HCT116 (cell line): ENCODE results near the gene LUC7L2. TPM values are rescaled to one million over a fixed set of nuclear protein-coding genes. Genes with fewer than 3 reads are reported as not detected.

ENCODE experiments used
- ATAC-seq: fragments of 200-7000 bp; cut with Tn5 transposase; 2 replicates; pipeline ENCODE4 v1.9.1; 2020; ENCODE audit warnings: mild to moderate bottlenecking, moderate library complexity
- BruUV-seq: library from RNA; stranded (reverse); fragments of 400-500 nt; replicated peaks from 2 replicates; lab custom pipeline; 2021; lab: Mats Ljungman, UMichigan
- CTCF ChIA-PET: fragments of 300-600 bp; sonication (Branson Sonifier 250); formaldehyde crosslinking; loops from one replicate; lab custom pipeline; 2021; ENCODE audit warnings: antibody characterized with exemption; lab: Charles Lee
- POLR2A ChIA-PET: fragments of 300-600, 350-600 bp; sonication (Branson Sonifier 250); formaldehyde crosslinking; loops from one replicate; lab custom pipeline; 2021; ENCODE audit warnings: antibody characterized with exemption; lab: Charles Lee
- RAD21 ChIA-PET, 2 experiments: fragments of 300-600 bp; sonication (Branson Sonifier 250); formaldehyde crosslinking; loops; one replicate each; lab custom pipeline; 2023; ENCODE audit warnings: low total read pairs in 2 of 2; ENCODE audit not compliant: uncharacterized antibody in 2 of 2, unreplicated experiment in 2 of 2, low non-redundant PET in 1 of 2; lab: Charles Lee
- DNase-seq: peaks from one replicate; pipeline ENCODE4 v3.0.0-alpha.2; 2010; ENCODE audit warnings: low read depth, low spot score
- H2AFZ ChIP-seq: fragments of 200-600 bp; shearing (Covaris generic), sonication (generic); 2 replicates; pipeline ENCODE4 v1.6.1; 2017; ENCODE audit warnings: low read depth, mixed run types, mixed read lengths, antibody characterized with exemption, low read length; ENCODE audit not compliant: poor library complexity, severe bottlenecking
- H3K27ac ChIP-seq: 2 replicates; pipeline ENCODE4 v1.5.1; 2012; ENCODE audit warnings: low read depth, low read length
- H3K27me3 ChIP-seq: fragments of 200-600 bp; sonication (generic); 2 replicates; pipeline ENCODE4 v1.6.1; 2016; ENCODE audit warnings: mixed run types, low read length, mixed read lengths; ENCODE audit not compliant: insufficient read depth
- H3K36me3 ChIP-seq, 2 experiments: fragments of 200-500 bp in 1 of 2; fragments of 200-600 bp in 1 of 2; sonication (Bioruptor generic) in 1 of 2; sonication (generic) in 1 of 2; 2 replicates each; pipeline versions ENCODE4 v1.5.1 to v1.6.1; 2014 to 2016; ENCODE audit warnings: low read length in 2 of 2, inconsistent platforms in 1 of 2, mixed read lengths in 1 of 2, mixed run types in 1 of 2; ENCODE audit not compliant: insufficient read depth in 2 of 2, control insufficient read depth in 1 of 2
- H3K4me1 ChIP-seq, 2 experiments: fragments of 200-600 bp in 1 of 2; sonication (generic) in 1 of 2; 2 replicates each; pipeline versions ENCODE4 v1.5.1 to v1.6.1; 2012 to 2017; ENCODE audit warnings: low read length in 2 of 2, inconsistent platforms in 1 of 2, mild to moderate bottlenecking in 1 of 2, mixed read lengths in 1 of 2, mixed run types in 1 of 2, moderate library complexity in 1 of 2; ENCODE audit not compliant: insufficient read depth in 2 of 2, control insufficient read depth in 1 of 2
- H3K4me2 ChIP-seq: fragments of 200-600 bp; sonication (generic); 2 replicates; pipeline ENCODE4 v1.6.1; 2017; ENCODE audit warnings: mixed run types, low read length, mixed read lengths
- H3K4me3 ChIP-seq, 2 experiments: fragments of 200-600 bp in 1 of 2; sonication (generic) in 1 of 2; replicated peaks in 1 of 2; 2 replicates each; pipeline ENCODE4 v1.5.1; 2011 to 2016; ENCODE audit warnings: low read length in 2 of 2, control low read depth in 1 of 2, low read depth in 1 of 2, mild to moderate bottlenecking in 1 of 2, mixed read lengths in 1 of 2, mixed run types in 1 of 2
- H3K79me2 ChIP-seq: fragments of 200-600 bp; sonication (generic); 2 replicates; pipeline ENCODE4 v1.6.1; 2017; ENCODE audit warnings: mild to moderate bottlenecking, mixed run types, low read length, moderate library complexity, mixed read lengths; ENCODE audit not compliant: insufficient read depth
- H3K9ac ChIP-seq: fragments of 200-600 bp; sonication (generic); 2 replicates; pipeline ENCODE4 v1.6.1; 2016; ENCODE audit warnings: low read length, mixed read lengths
- H3K9me2 ChIP-seq: fragments of 200-600 bp; sonication (generic), shearing (Covaris generic); 2 replicates; pipeline ENCODE4 v1.6.1; 2017; ENCODE audit warnings: mixed run types, mild to moderate bottlenecking, moderate library complexity; ENCODE audit not compliant: insufficient read depth
- H3K9me3 ChIP-seq, 2 experiments: fragments of 200-500 bp in 1 of 2; fragments of 200-600 bp in 1 of 2; sonication (Bioruptor generic) in 1 of 2; sonication (generic) in 1 of 2; 2 replicates each; pipeline ENCODE4 v1.6.1; 2014 to 2017; ENCODE audit warnings: low read length in 2 of 2, mixed read lengths in 2 of 2, inconsistent platforms in 1 of 2, low read depth in 1 of 2, mild to moderate bottlenecking in 1 of 2, mixed run types in 1 of 2, moderate library complexity in 1 of 2; ENCODE audit not compliant: control insufficient read depth in 1 of 2, insufficient read depth in 1 of 2
- H4K20me1 ChIP-seq: fragments of 200-600 bp; sonication (generic), shearing (Covaris generic); 2 replicates; pipeline ENCODE4 v1.6.1; 2017; ENCODE audit warnings: mixed run types, mild to moderate bottlenecking, moderate library complexity; ENCODE audit not compliant: insufficient read depth
- CBX3 ChIP-seq: IDR thresholded peaks from 2 replicates; pipeline ENCODE4 v1.6.1; 2012; ENCODE audit warnings: low read depth
- EGR1 ChIP-seq: IDR thresholded peaks from 2 replicates; pipeline ENCODE4 v1.6.1; 2012; ENCODE audit warnings: low read depth
- ELF1 ChIP-seq: IDR thresholded peaks from 2 replicates; pipeline ENCODE4 v1.6.1; 2012; ENCODE audit warnings: low read depth, borderline replicate concordance
- EZH2 ChIP-seq: fragments of 200-600 bp; sonication (generic); IDR thresholded peaks from 2 replicates; pipeline ENCODE4 v1.6.1; 2017; ENCODE audit warnings: antibody characterized with exemption, mixed run types
- EZH2phosphoT487 ChIP-seq: fragments of 200-600 bp; IDR thresholded peaks from 2 replicates; pipeline ENCODE4 v1.6.1; 2018; ENCODE audit warnings: antibody characterized with exemption, borderline replicate concordance
- FOSL1 ChIP-seq: IDR thresholded peaks from 2 replicates; pipeline ENCODE4 v1.6.1; 2012; ENCODE audit warnings: low read depth
- POLR2AphosphoS5 ChIP-seq: IDR thresholded peaks from 2 replicates; pipeline ENCODE4 v1.6.1; 2011; ENCODE audit warnings: mild to moderate bottlenecking, low read depth, low read length, moderate library complexity
- SIN3A ChIP-seq: IDR thresholded peaks from 2 replicates; pipeline ENCODE4 v1.6.1; 2012; ENCODE audit warnings: low read depth
- TCF7L2 ChIP-seq: IDR thresholded peaks from 2 replicates; pipeline ENCODE4 v1.7.0; 2011; ENCODE audit warnings: borderline replicate concordance, inconsistent platforms; ENCODE audit not compliant: insufficient read depth, insufficient read length; ENCODE audit errors: extremely low read depth
- YY1 ChIP-seq: IDR thresholded peaks from 2 replicates; pipeline ENCODE4 v1.6.1; 2011; ENCODE audit warnings: low read length, low read depth, moderate library complexity, mild to moderate bottlenecking; ENCODE audit not compliant: insufficient replicate concordance; ENCODE audit errors: extremely low read depth
- ZFX ChIP-seq: fragments of 450-650 bp; IDR thresholded peaks from 2 replicates; pipeline ENCODE4 v1.6.1; 2017
- ZNF274 ChIP-seq: fragments of 200-500 bp; sonication (Bioruptor generic); IDR thresholded peaks from 2 replicates; pipeline ENCODE4 v1.6.1; 2014; ENCODE audit warnings: mild to moderate bottlenecking, low read depth, low read length, inconsistent platforms
- intact Hi-C: fragments of 100-400 bp; cut with micrococcal nuclease; formaldehyde crosslinking; loops from 2 replicates; pipeline ENCODE4 v1.10.0; 2022
- total RNA-seq: library from RNA; stranded (reverse); gene quantifications from one replicate; pipeline ENCODE4 v1.2.1, GENCODE V29; 2021; ENCODE audit not compliant: unreplicated experiment
- TF ChIP-seq, protein P1 (sequence below), 3 experiments: fragments of 200-600 bp in 1 of 3; sonication (generic) in 1 of 3; IDR thresholded peaks in 2 of 3; conservative IDR thresholded peaks in 1 of 3; 2 replicates each; pipeline ENCODE4 v1.5.1; 2012 to 2017; ENCODE audit warnings: low read depth in 2 of 3, low read length in 2 of 3, antibody characterized with exemption in 1 of 3, borderline replicate concordance in 1 of 3, control low read depth in 1 of 3, mild to moderate bottlenecking in 1 of 3, mixed read lengths in 1 of 3, mixed run types in 1 of 3, moderate library complexity in 1 of 3; ENCODE audit not compliant: insufficient read depth in 1 of 3
- TF ChIP-seq, protein P2 (sequence below): IDR thresholded peaks from 2 replicates; pipeline ENCODE4 v1.6.1; 2012
- TF ChIP-seq, protein P3 (sequence below): IDR thresholded peaks from 2 replicates; pipeline ENCODE4 v1.6.1; 2012

The LUC7L2 gene
- total RNA-seq, 1 experiment from 2014 or later = 98.8 TPM

DNA sequence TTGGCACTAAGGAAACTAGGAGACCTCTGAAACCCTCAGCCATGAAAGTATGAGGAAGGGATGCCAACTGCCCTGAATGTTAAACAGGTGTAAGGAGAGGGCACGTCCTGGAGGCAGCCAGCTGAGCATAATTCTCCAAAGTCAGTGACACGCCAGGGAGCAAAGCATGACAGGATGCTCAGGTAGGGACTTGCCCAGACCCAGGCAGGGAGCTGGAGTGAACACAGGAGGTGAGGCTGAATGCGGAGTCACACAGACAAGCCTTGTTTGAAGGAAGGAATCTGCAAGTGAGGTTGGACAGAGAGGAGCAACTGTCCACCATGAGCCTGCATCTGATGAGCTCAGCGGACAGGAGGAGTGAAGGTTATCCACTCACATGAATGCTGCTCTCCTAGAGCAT lies 82.3 kb downstream of the LUC7L2 start:
- no peak for TF ChIP-seq POLR2AphosphoS5
- no peak for TF ChIP-seq EZH2phosphoT487
- no peak for TF ChIP-seq ELF1
- TF ChIP-seq, protein P1, sequence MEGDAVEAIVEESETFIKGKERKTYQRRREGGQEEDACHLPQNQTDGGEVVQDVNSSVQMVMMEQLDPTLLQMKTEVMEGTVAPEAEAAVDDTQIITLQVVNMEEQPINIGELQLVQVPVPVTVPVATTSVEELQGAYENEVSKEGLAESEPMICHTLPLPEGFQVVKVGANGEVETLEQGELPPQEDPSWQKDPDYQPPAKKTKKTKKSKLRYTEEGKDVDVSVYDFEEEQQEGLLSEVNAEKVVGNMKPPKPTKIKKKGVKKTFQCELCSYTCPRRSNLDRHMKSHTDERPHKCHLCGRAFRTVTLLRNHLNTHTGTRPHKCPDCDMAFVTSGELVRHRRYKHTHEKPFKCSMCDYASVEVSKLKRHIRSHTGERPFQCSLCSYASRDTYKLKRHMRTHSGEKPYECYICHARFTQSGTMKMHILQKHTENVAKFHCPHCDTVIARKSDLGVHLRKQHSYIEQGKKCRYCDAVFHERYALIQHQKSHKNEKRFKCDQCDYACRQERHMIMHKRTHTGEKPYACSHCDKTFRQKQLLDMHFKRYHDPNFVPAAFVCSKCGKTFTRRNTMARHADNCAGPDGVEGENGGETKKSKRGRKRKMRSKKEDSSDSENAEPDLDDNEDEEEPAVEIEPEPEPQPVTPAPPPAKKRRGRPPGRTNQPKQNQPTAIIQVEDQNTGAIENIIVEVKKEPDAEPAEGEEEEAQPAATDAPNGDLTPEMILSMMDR (IDR thresholded peaks at IDR 0.05 in 2 of 3, conservative IDR thresholded peaks at IDR 0.05 in 1 of 3; ENCODE audit: borderline replicate concordance in 1 of 3, insufficient read depth in 1 of 3, low read depth in 2 of 3, low read length in 2 of 3) = no peak
- H3K4me1 ChIP-seq = no peaks in the 10 kb centered on the region
- DNase-seq (no peak), ATAC-seq (no peak)
- no peak overlapping the region for H3K9ac ChIP-seq
- no peaks in the 10 kb centered on the region for H3K27me3 ChIP-seq
- H3K9me2 ChIP-seq = no peaks in the 10 kb centered on the region
- ChIA-PET POLR2A (no interaction called here), CTCF (no interaction called here), RAD21 (no interaction called here)
- H3K36me3 ChIP-seq = no peaks in the 10 kb centered on the region
- no peak overlapping the region for H3K27ac ChIP-seq
- H3K4me2 ChIP-seq = no peak overlapping the region
- no TSS peak for BruUV-seq
- H2AFZ ChIP-seq = no peak overlapping the region
- no peaks in the 10 kb centered on the region for H3K79me2 ChIP-seq
- no peaks in the 10 kb centered on the region for H3K9me3 ChIP-seq
- intact Hi-C loops = no loop called here
- H4K20me1 ChIP-seq = no peaks in the 10 kb centered on the region
- H3K4me3 ChIP-seq = no peak overlapping the region

DNA sequence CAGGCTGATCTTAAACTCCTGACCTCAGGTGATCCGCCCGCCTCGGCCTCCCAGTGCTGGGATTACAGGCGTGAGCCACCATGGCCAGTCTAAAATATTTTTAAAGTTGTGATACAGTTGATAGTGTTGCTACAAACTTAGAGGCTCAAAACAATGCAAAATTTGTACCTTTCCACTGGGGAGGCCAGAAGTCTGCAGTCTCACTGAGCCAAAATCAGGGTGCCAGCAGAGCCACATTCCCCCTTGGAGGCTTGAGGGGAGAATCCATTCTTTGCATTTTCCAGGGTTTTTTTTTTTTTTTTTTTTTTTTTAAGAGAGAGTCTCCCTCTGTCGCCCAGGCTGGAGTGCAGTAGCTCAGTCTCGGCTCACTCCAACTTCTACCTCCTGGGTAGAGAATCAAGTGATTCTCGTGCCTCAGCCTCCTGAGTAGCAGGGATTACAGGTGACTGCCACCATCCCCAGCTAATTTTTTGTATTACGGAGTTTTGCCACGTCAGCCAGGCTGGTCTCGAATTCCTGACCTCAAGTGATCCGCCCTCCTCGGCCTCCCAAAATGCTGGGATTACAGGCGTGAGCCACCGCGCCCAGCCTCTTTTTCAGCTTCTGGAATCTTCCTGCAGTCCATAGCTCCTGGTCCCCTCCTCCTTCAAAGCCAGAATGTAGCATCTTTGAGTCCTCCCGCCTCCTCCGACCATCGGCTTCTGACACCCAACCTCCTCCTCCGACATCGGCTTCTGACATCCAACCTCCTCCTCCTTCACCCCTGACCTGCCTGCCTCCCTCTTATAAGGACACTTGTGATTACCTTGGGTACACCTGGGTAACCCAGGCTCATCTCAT lies 86.6 kb downstream of the LUC7L2 start:
- Histone ChIP-seq H3K27ac (no peak overlapping the region), H3K4me2 (no peak overlapping the region)
- CTCF ChIA-PET = interaction anchor here (2.0 to 3.3 kb wide), 2 partner anchors 12 kb away, joined by 13 to 14 read pairs; no protein-coding TSS in a partner anchor
- POLR2A ChIA-PET = no interaction called here
- DNase-seq = no peak
- no peak for TF ChIP-seq ELF1
- TF ChIP-seq, protein P2, sequence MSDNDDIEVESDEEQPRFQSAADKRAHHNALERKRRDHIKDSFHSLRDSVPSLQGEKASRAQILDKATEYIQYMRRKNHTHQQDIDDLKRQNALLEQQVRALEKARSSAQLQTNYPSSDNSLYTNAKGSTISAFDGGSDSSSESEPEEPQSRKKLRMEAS = no peak
- TF ChIP-seq FOSL1 = no peak
- TF ChIP-seq ZNF274 = no peak
- TF ChIP-seq ZFX = no peak
- no peak for TF ChIP-seq TCF7L2
- no peak for TF ChIP-seq CBX3
- no peak for TF ChIP-seq EZH2
- no peak for TF ChIP-seq EGR1
- TF ChIP-seq YY1 = no peak
- TF ChIP-seq EZH2phosphoT487 = no peak
- TF ChIP-seq, protein P3, sequence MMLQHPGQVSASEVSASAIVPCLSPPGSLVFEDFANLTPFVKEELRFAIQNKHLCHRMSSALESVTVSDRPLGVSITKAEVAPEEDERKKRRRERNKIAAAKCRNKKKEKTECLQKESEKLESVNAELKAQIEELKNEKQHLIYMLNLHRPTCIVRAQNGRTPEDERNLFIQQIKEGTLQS = no peak
- no peak for TF ChIP-seq SIN3A
- no peak for TF ChIP-seq POLR2AphosphoS5
- TF ChIP-seq, all 23 proteins: peak for 0
- RAD21 ChIA-PET = no interaction called here
- no peak overlapping the region for H2AFZ ChIP-seq
- no peaks in the 10 kb centered on the region for H3K79me2 ChIP-seq
- H3K9ac ChIP-seq = no peak overlapping the region
- no peaks in the 10 kb centered on the region for H3K27me3 ChIP-seq
- no peak overlapping the region for H3K4me3 ChIP-seq
- intact Hi-C loops = no loop called here
- H3K4me1 ChIP-seq = no peaks in the 10 kb centered on the region
- no peaks in the 10 kb centered on the region for H4K20me1 ChIP-seq
- H3K36me3 ChIP-seq = no peaks in the 10 kb centered on the region
- H3K9me3 ChIP-seq = no peaks in the 10 kb centered on the region
- no TSS peak for BruUV-seq
- no peak for ATAC-seq
- no peaks in the 10 kb centered on the region for H3K9me2 ChIP-seq
